ENCODE measurements around the gene FBXO41.

Gene FBXO41

GRCh38 chr2:73295751-73296400 is 11.6 kb upstream of the FBXO41 start:
- Histone ChIP-seq H3K79me2 (ENCODE audit: low read length) (no peaks in the 10 kb centered on the region), H3F3A (ENCODE audit: insufficient read depth, low read length) (no peaks in the 10 kb centered on the region), H3K27me3 (replicated peaks; ENCODE audit: insufficient read depth, low read length) (peaks cover 62% of the 10 kb centered on the region), H3K9me2 (replicated peaks; ENCODE audit: insufficient read depth, low read length) (no peaks in the 10 kb centered on the region), H3K9me3 (replicated peaks; ENCODE audit: insufficient read depth, low read length) (no peaks in the 10 kb centered on the region), H4K20me1 (ENCODE audit: insufficient read depth, low read length) (no peaks in the 10 kb centered on the region), H3K36me3 (replicated peaks; ENCODE audit: insufficient read depth, low read length) (no peaks in the 10 kb centered on the region), H3K27ac (ENCODE audit: low read length) (no peak overlapping the region), H3K4me1 (ENCODE audit: low read length) (no peaks in the 10 kb centered on the region), H3K4me3 (ENCODE audit: low read length) (no peak overlapping the region), H3K4me2 (ENCODE audit: low read depth, low read length) (no peak overlapping the region), H3K9ac (ENCODE audit: low read length) (no peak overlapping the region), H2AFZ (ENCODE audit: low read length) (no peak overlapping the region)
- TF ChIP-seq EZH2phosphoT487 (IDR thresholded peaks at IDR 0.05; ENCODE audit: low read length), result no peak
- no peak for TF ChIP-seq EZH2 (optimal IDR thresholded peaks at IDR 0.05; ENCODE audit: low read depth, low read length)
- DNase-seq, result no peak

- no peak for TF ChIP-seq EZH2phosphoT487 (IDR thresholded peaks at IDR 0.05; ENCODE audit: low read length)
- no peak for TF ChIP-seq EZH2 (optimal IDR thresholded peaks at IDR 0.05; ENCODE audit: low read depth, low read length)
- no peak for TF ChIP-seq CTCF (IDR thresholded peaks at IDR 0.05; ENCODE audit: low read length)
- no peak overlapping the region for H3K27ac ChIP-seq (ENCODE audit: low read length)
- no peaks in the 10 kb centered on the region for H3F3A ChIP-seq (ENCODE audit: insufficient read depth, low read length)
- no peak for DNase-seq
- no peaks in the 10 kb centered on the region for H3K9me2 ChIP-seq (replicated peaks; ENCODE audit: insufficient read depth, low read length)
- no peaks in the 10 kb centered on the region for H4K20me1 ChIP-seq (ENCODE audit: insufficient read depth, low read length)
- no peak overlapping the region for H3K9ac ChIP-seq (ENCODE audit: low read length)
- H3K27me3 ChIP-seq (replicated peaks; ENCODE audit: insufficient read depth, low read length), result peaks cover 67% of the 10 kb centered on the region
- no peaks in the 10 kb centered on the region for H3K36me3 ChIP-seq (replicated peaks; ENCODE audit: insufficient read depth, low read length)
- H3K4me3 ChIP-seq (ENCODE audit: low read length), result no peak overlapping the region
- H3K4me1 ChIP-seq (ENCODE audit: low read length), result no peaks in the 10 kb centered on the region
- peak overlapping the region; percentile 77 for H3K4me2 ChIP-seq (ENCODE audit: low read depth, low read length)
- no peaks in the 10 kb centered on the region for H3K9me3 ChIP-seq (replicated peaks; ENCODE audit: insufficient read depth, low read length)
- no peak overlapping the region for H2AFZ ChIP-seq (ENCODE audit: low read length)
- no peaks in the 10 kb centered on the region for H3K79me2 ChIP-seq (ENCODE audit: low read length)
These were observed 10.0 kb upstream of the FBXO41 start for GRCh38 chr2:73294239-73294638.

- Histone ChIP-seq H2AFZ (ENCODE audit: low read length) (0 out of 2 replicates have a peak within 1 kb of the TSS, but pooled peaks have one; percentile 52), H3K36me3 (replicated peaks; ENCODE audit: insufficient read depth, low read length) (no peaks in the 10 kb centered on the region), H4K20me1 (ENCODE audit: insufficient read depth, low read length) (no peaks in the 10 kb centered on the region), H3K27me3 (replicated peaks; ENCODE audit: insufficient read depth, low read length) (peaks cover 67% of the 10 kb centered on the region), H3K79me2 (ENCODE audit: low read length) (no peaks in the 10 kb centered on the region), H3K9me3 (replicated peaks; ENCODE audit: insufficient read depth, low read length) (no peaks in the 10 kb centered on the region), H3K27ac (ENCODE audit: low read length) (no peak within 1 kb of the TSS), H3K4me3 (ENCODE audit: low read length) (peak within 1 kb of the TSS; percentile 64), H3K9me2 (replicated peaks; ENCODE audit: insufficient read depth, low read length) (no peaks in the 10 kb centered on the region), H3K4me2 (ENCODE audit: low read depth, low read length) (peak within 1 kb of the TSS; percentile 77), H3K4me1 (ENCODE audit: low read length) (no peaks in the 10 kb centered on the region), H3F3A (ENCODE audit: insufficient read depth, low read length) (no peaks in the 10 kb centered on the region), H3K9ac (ENCODE audit: low read length) (no peak within 1 kb of the TSS)
- DNase-seq, result peak; percentile 76
- TF ChIP-seq CTCF (IDR thresholded peaks at IDR 0.05; ENCODE audit: low read length) (0 out of 2 replicates have a peak, but pooled peaks have one; percentile 5), EZH2 (optimal IDR thresholded peaks at IDR 0.05; ENCODE audit: low read depth, low read length) (no peak)
These were observed 9.4 kb upstream of the FBXO41 start, which contains the start of gene EGR4 for GRCh38 chr2:73293534-73294171. Gene EGR4 (minus strand): TSS chr2:73293548. CDS start chr2:73293317, 231 bp downstream.

Measured in MM.1S (cell line).